CD4-positive, alpha-beta T cell (primary cell): Measurements from ENCODE around the gene PARVB. TPM values are rescaled to one million over a fixed set of nuclear protein-coding genes. Genes with fewer than 3 reads are reported as not detected.

Experiments
- ATAC-seq: fragments of 200-7000 bp; cut with Tn5 transposase; one replicate; pipeline ENCODE4 v1.10.0; 2022; ENCODE audit warnings: mild to moderate bottlenecking; ENCODE audit not compliant: poor library complexity
- CTCF ChIA-PET: fragments of 350-600 bp; sonication (Branson Sonifier 250); formaldehyde crosslinking; loops from one replicate; lab custom pipeline; 2021; ENCODE audit warnings: antibody characterized with exemption, inconsistent platforms; lab: Charles Lee
- POLR2A ChIA-PET: fragments of 350-600 bp; sonication (Branson Sonifier 250); formaldehyde crosslinking; loops from one replicate; lab custom pipeline; 2021; ENCODE audit warnings: antibody characterized with exemption, inconsistent platforms; lab: Charles Lee
- DNase-seq, 14 experiments: peaks; one replicate each; pipeline ENCODE4 v3.0.0-alpha.2; 2013 to 2020; ENCODE audit warnings: mixed read lengths in 2 of 14
- H3K27ac ChIP-seq, 2 donors: one replicate each; pipeline versions ENCODE4 v1.5.1 to v1.7.0; 2013; ENCODE audit warnings: low read length in 2 of 2, low read depth in 1 of 2, mild to moderate bottlenecking in 1 of 2
- H3K27me3 ChIP-seq, 2 experiments: 1 replicate in 1 of 2; 2 replicates in 1 of 2; pipeline versions ENCODE4 v1.6.1 to v1.7.0; 2013; ENCODE audit warnings: low read length in 2 of 2, control low read depth in 1 of 2, mild to moderate bottlenecking in 1 of 2, moderate library complexity in 1 of 2; ENCODE audit not compliant: insufficient read depth in 2 of 2, control insufficient read depth in 1 of 2
- H3K36me3 ChIP-seq: one replicate; pipeline ENCODE4 v1.6.1; 2013; ENCODE audit warnings: low read length, control low read depth; ENCODE audit not compliant: insufficient read depth
- H3K4me1 ChIP-seq: one replicate; pipeline ENCODE4 v1.6.1; 2013; ENCODE audit warnings: low read length, control low read depth; ENCODE audit not compliant: insufficient read depth
- H3K4me3 ChIP-seq: one replicate; pipeline ENCODE4 v1.5.1; 2013; ENCODE audit warnings: mild to moderate bottlenecking, low read length, moderate library complexity
- H3K9me3 ChIP-seq, 2 experiments: 1 replicate in 1 of 2; 2 replicates in 1 of 2; pipeline versions ENCODE4 v1.6.1 to v1.7.0; 2013; ENCODE audit warnings: low read length in 2 of 2, mild to moderate bottlenecking in 2 of 2, control low read depth in 1 of 2, moderate library complexity in 1 of 2; ENCODE audit not compliant: control insufficient read depth in 1 of 2, insufficient read depth in 1 of 2
- H3K27ac Mint-ChIP-seq: one replicate; pipeline ENCODE4 v1.8.0; 2020; ENCODE audit warnings: mixed read lengths
- H3K27me3 Mint-ChIP-seq: one replicate; pipeline ENCODE4 v1.8.0; 2021; ENCODE audit warnings: mixed read lengths
- H3K36me3 Mint-ChIP-seq: one replicate; pipeline ENCODE4 v1.8.0; 2021; ENCODE audit warnings: low read depth, mixed read lengths
- H3K4me1 Mint-ChIP-seq: one replicate; pipeline ENCODE4 v1.8.0; 2021; ENCODE audit warnings: low read depth, mixed read lengths
- H3K4me3 Mint-ChIP-seq: one replicate; pipeline ENCODE4 v1.8.0; 2020; ENCODE audit warnings: mild to moderate bottlenecking, mixed read lengths
- H3K9me3 Mint-ChIP-seq: one replicate; pipeline ENCODE4 v1.8.0; 2020; ENCODE audit warnings: mixed read lengths
- intact Hi-C, 2 experiments: fragments of 100-400 bp; cut with DNase I in 1 of 2; cut with micrococcal nuclease in 1 of 2; formaldehyde crosslinking; loops; one replicate each; pipeline versions ENCODE4 v1.15.1 to v1.9.0; 2023 to 2025; cut with DNase I, micrococcal nuclease
- total RNA-seq, 174 experiments: library from RNA in 2 of 174; stranded (reverse) in 2 of 174; gene quantifications; one replicate each; pipeline ENCODE4 v1.2.3 and lab custom pipeline; 2021 to 2026
- TF ChIP-seq, protein P1 (sequence below): fragments of 200-600 bp; IDR thresholded peaks from one replicate; pipeline ENCODE4 v1.8.0; 2022; ENCODE audit warnings: antibody characterized with exemption, mild to moderate bottlenecking

The PARVB gene
- total RNA-seq, 2 experiments from 2014 or later: 6.2 to 6.4 TPM

DNA sequence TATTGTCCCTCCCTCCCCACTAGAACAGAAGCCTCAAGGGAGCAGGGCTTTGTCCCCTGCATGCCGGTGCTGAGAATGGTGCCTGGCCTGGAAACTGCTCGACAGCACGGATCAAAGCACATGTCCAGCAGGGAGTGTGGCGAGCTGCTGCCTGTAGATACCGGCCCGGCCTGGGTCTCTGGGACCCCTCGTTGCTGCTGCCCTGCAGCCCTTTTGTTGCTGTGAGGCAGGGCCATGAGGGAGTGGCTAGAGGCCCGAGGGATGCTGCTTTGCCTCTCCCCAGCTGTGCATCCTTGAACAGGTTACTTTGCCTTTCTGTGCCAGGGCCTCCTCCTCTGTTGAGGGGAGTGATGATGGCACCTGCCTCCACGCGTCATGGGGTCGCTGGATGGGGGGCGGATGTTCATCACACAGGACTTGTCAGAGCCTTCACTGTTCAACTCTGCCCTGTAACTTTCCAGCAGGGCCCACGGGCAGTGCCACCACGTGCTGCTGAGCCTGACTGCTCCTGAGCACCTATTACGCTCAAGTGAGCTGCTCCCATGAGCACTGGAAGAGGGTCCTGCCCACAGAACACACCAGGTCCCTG lies 141.3 kb downstream of the PARVB start:
- ChIA-PET CTCF (no interaction called here), POLR2A (interaction anchor here (1.2 kb wide), 1 partner anchor 15 kb away, joined by 4 read pairs; the partner anchor contains the start of gene PARVG)
- Mint-ChIP-seq H3K36me3 (no peaks in the 10 kb centered on the region), H3K9me3 (no peaks in the 10 kb centered on the region), H3K4me3 (no peak overlapping the region), H3K4me1 (no peaks in the 10 kb centered on the region), H3K27me3 (no peaks in the 10 kb centered on the region), H3K27ac (no peak overlapping the region)
- intact Hi-C loops: no loop called here
- DNase-seq: no peak
- H3K36me3 ChIP-seq: no peaks in the 10 kb centered on the region
- no peaks in the 10 kb centered on the region for H3K9me3 ChIP-seq
- no peaks in the 10 kb centered on the region for H3K27me3 ChIP-seq
- H3K4me1 ChIP-seq: no peaks in the 10 kb centered on the region
- no peak overlapping the region for H3K4me3 ChIP-seq
- no peak for ATAC-seq
- H3K27ac ChIP-seq: no peak overlapping the region
- TF ChIP-seq, protein P1, sequence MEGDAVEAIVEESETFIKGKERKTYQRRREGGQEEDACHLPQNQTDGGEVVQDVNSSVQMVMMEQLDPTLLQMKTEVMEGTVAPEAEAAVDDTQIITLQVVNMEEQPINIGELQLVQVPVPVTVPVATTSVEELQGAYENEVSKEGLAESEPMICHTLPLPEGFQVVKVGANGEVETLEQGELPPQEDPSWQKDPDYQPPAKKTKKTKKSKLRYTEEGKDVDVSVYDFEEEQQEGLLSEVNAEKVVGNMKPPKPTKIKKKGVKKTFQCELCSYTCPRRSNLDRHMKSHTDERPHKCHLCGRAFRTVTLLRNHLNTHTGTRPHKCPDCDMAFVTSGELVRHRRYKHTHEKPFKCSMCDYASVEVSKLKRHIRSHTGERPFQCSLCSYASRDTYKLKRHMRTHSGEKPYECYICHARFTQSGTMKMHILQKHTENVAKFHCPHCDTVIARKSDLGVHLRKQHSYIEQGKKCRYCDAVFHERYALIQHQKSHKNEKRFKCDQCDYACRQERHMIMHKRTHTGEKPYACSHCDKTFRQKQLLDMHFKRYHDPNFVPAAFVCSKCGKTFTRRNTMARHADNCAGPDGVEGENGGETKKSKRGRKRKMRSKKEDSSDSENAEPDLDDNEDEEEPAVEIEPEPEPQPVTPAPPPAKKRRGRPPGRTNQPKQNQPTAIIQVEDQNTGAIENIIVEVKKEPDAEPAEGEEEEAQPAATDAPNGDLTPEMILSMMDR: no peak

- no peaks in the 10 kb centered on the region for H3K27me3 Mint-ChIP-seq
- no peak for ATAC-seq
Observed at GRCh38 chr22:44166498-44167276, 142.6 kb downstream of the PARVB start.

GRCh38 chr22:44167501-44167900 lies 143.4 kb downstream of the PARVB start:
- DNase-seq: no peak
- Mint-ChIP-seq H3K9me3 (no peaks in the 10 kb centered on the region), H3K27ac (no peak overlapping the region), H3K4me1 (no peaks in the 10 kb centered on the region), H3K27me3 (no peaks in the 10 kb centered on the region), H3K36me3 (no peaks in the 10 kb centered on the region), H3K4me3 (no peak overlapping the region)
- ATAC-seq: no peak
- Histone ChIP-seq H3K27me3 (no peaks in the 10 kb centered on the region), H3K4me3 (no peak overlapping the region), H3K9me3 (no peaks in the 10 kb centered on the region), H3K4me1 (peaks cover 4% of the 10 kb centered on the region), H3K27ac (no peak overlapping the region), H3K36me3 (no peaks in the 10 kb centered on the region)
- TF ChIP-seq, protein P1: no peak
- CTCF ChIA-PET: no interaction called here
- intact Hi-C loops: no loop called here
- POLR2A ChIA-PET: no interaction called here

More at GRCh38 chr22:44166498-44167276, 142.6 kb downstream of the PARVB start:
- no peak overlapping the region for H3K4me3 ChIP-seq
- no peak for DNase-seq
- H3K4me1 ChIP-seq: no peaks in the 10 kb centered on the region
- no peak overlapping the region for H3K27ac Mint-ChIP-seq
- ChIA-PET POLR2A (no interaction called here), CTCF (no interaction called here)
- no peaks in the 10 kb centered on the region for H3K9me3 Mint-ChIP-seq
- no peaks in the 10 kb centered on the region for H3K4me1 Mint-ChIP-seq
- H3K36me3 Mint-ChIP-seq: no peaks in the 10 kb centered on the region
- intact Hi-C loops: no loop called here
- H3K4me3 Mint-ChIP-seq: no peak overlapping the region
- H3K36me3 ChIP-seq: no peaks in the 10 kb centered on the region
- no peaks in the 10 kb centered on the region for H3K27me3 ChIP-seq
- no peak overlapping the region for H3K27ac ChIP-seq
- H3K9me3 ChIP-seq: no peaks in the 10 kb centered on the region
- TF ChIP-seq, protein P1: no peak
